Stimulated activated CD8-positive, alpha-beta memory T cell treated with anti-CD3 and anti-CD28 coated beads, Interleukin-12 subunit alpha, Interleukin-12 subunit beta, amount 100 ng/mL, for 4 hours (primary cell): ENCODE data around the gene SF3A2.

Experiments
- DNase-seq: peaks from one replicate; pipeline ENCODE4 v3.0.0-alpha.2; 2020; ENCODE audit warnings: low read depth

Gene SF3A2

GRCh38 chr19:2253106-2254063, 16.8 kb downstream of the SF3A2 start:
- no peak for DNase-seq

GRCh38 chr19:2254064-2254872, 17.6 kb downstream of the SF3A2 start:
- no peak for DNase-seq

DNA sequence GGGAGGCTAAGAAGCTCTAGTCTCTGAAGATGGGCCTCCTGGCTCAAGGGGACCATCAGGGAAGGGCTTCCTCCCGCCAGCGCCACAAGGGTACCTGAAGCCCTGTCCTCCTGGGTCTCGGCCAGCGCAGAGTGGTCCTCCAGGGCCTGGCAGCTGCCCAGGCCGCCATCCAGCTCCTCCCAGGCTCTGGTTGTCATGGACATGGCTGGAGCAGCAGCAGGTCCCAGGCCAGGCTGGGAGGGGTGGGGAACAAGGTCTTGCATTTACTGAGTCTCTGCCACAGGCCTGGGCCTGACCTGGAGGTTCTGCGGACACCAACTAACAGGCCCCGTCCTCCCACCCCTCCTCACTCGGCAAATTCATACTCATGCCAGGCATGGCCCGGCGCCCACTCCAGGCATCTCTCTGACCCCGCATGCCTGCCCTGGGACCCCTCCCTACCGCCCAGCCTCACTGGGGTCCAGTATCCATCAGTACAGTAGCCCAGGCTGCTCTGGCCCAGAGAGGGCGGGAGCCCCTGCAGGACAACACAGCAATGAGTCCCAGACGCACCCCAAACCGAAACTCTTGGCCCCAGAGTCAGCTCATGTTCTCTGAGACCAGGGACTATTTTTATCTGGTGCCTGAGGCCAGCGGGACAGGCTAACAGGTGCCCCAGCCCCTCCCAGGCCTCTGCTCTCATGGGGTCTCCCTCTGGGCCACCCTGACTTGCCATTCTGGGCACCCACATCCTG, 18.7 kb downstream of the SF3A2 start:
- DNase-seq: no peak

GRCh38 chr19:2255982-2256685, 19.5 kb downstream of the SF3A2 start, which contains the start of gene JSRP1:
Gene JSRP1 (minus strand): TSS chr19:2256417. CDS start chr19:2255314, 1,103 bp downstream.
- no peak for DNase-seq

DNA sequence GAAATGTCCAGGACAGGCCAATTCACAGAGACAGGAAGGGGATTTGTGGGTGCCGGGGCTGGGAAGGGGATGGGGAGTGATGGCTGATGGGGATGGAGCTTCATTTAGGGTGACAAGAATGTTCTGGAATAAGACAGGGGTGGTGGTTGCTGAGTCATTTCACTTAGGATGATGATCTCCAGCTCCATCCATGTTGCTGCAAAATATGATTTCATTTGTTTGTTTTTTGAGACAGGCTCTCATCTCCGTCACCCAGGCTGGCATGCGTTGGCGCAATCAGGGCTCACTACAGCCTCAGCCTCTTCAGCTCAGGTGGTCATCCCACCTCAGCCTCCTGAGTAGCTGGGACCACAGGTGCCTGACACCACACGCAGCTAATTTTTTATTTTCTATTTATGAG, 22.7 kb downstream of the SF3A2 start:
- no peak for DNase-seq

- DNase-seq: no peak
Observed at GRCh38 chr19:2260341-2260805, 23.7 kb downstream of the SF3A2 start.

- DNase-seq: no peak
Observed at GRCh38 chr19:2261438-2262172, 25.0 kb downstream of the SF3A2 start.

DNA sequence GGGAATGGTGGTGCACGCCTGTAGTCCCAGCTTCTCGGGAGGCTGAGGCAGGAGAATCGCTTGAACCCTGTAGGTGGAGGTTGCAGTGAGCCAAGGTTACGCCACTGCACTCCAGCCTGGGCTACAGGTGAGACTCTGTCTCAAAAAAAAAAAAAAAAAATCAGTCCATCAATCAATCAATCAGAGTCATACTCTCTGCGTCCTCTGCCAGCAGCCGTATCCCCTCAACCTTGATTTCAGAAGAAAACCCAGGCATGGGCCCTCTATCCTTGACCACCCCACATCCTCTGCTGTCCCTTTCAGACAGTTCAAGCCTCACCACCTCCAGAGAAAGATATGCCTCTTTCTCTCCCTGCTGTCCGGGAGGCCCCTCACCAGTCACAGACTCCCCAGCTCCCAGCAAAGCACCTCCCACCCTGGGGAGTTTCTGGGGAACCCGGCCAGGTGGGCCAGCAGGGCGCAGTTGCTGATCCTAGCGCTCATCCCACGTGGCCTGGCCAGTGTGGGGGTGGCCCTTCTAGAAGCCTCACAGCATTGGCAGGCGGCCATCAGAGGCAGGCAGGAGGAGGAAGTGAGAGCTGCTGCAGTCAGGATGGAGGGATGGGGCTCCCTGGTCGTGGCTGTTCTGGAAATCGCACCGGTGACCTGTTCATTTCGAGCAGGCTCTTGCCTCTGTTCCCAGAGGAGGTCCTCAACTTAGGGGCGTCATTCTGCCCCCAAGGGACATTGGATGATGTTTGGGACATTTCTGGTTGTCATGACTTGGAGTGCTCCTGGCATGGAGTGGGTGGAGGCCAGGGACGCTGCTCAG, 29.8 kb downstream of the SF3A2 start:
- DNase-seq: no peak

- DNase-seq: no peak
Observed at GRCh38 chr19:2268480-2268830, 31.8 kb downstream of the SF3A2 start.

- DNase-seq: no peak
Observed at GRCh38 chr19:2268861-2269243, 32.2 kb downstream of the SF3A2 start.

DNA sequence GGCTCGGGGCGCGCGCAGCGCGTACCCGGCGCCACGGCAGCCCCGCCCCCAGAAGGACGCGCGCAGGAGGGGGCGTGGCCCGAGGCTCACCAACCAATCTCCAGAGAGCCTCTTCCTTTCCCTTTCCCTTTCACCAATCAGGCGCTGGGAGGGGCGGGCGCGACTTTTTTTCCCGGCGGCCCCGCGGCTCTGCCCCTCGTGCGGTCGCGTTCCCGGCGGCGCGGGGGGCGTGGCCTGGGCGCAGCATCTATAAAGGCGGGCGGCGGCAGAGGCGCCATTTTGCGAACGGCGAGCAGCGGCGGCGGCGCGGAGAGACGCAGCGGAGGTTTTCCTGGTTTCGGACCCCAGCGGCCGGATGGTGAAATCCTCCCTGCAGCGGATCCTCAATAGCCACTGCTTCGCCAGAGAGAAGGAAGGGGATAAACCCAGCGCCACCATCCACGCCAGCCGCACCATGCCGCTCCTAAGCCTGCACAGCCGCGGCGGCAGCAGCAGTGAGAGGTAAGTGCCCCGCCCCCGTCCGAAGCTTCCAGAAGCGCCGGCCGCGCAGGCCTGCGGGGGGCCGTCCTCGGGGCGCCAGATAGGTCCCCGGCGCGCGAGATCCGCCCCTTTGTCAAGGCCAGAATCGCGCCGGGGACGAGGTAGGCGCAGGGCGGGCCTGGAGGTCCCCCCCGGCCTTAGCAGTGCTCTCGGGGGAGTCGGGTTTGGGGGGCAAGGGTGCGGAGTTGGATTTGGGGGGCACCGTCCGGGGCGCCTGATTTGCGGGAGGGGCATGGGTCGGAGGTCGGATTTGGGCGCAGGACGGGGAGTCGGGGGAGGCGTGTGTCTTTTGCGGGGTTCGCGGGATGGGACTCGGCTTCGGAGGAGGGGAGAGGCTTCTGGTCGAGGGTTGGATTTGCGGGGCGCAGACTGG, 32.9 kb downstream of the SF3A2 start:
- peak; percentile 99 for DNase-seq

DNA sequence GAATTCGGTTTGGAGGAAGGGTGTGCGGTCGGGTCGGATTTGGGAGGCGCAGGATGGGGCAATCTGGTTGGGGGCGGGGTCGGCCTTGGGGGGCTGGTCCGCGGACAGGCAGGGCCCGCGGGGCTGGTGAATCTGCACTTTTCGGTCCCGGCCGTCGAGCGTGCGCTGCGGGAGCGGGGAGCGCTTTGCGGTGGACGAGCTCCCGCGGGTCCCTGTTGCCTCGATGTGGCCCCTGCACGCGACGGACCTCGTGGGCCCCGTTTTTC, 33.5 kb downstream of the SF3A2 start:
- DNase-seq: no peak

GRCh38 chr19:2270423-2271233, 34.0 kb downstream of the SF3A2 start:
- peak; percentile 65 for DNase-seq

DNA sequence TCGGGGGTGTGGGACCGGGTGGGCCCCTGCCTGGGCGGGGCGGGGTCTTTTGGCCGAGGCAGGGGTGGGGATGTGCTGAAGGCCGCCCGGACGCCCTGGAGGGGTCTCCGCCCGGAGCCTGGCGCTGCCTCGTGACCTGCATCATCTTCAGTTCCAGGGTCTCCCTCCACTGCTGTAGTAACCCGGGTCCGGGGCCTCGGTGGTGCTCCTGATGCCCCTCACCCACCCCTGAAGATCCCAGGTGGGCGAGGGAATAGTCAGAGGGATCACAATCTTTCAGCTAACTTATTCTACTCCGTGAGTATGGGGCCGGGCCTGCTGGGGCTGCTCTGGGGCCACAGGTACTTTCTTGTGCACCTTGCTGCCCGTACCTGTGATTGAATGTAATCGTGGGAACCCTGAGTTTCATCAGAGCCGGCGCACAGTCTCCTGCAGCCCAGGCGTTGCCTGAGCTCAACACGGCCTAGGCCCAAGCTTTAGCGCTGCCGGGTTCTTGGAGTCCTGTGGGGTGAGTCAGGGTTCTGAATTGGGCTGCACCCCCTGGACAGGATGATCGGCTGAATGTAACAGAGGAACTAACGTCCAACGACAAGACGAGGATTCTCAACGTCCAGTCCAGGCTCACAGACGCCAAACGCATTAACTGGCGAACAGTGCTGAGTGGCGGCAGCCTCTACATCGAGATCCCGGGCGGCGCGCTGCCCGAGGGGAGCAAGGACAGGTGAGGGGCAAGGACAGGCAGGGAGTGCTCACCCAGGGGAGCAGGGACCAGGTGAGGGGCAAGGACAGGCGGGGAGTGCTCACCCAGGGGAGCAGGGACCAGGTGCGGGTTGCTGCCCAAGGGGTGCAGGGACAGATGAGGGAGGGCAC, 34.8 kb downstream of the SF3A2 start:
- no peak for DNase-seq

DNA sequence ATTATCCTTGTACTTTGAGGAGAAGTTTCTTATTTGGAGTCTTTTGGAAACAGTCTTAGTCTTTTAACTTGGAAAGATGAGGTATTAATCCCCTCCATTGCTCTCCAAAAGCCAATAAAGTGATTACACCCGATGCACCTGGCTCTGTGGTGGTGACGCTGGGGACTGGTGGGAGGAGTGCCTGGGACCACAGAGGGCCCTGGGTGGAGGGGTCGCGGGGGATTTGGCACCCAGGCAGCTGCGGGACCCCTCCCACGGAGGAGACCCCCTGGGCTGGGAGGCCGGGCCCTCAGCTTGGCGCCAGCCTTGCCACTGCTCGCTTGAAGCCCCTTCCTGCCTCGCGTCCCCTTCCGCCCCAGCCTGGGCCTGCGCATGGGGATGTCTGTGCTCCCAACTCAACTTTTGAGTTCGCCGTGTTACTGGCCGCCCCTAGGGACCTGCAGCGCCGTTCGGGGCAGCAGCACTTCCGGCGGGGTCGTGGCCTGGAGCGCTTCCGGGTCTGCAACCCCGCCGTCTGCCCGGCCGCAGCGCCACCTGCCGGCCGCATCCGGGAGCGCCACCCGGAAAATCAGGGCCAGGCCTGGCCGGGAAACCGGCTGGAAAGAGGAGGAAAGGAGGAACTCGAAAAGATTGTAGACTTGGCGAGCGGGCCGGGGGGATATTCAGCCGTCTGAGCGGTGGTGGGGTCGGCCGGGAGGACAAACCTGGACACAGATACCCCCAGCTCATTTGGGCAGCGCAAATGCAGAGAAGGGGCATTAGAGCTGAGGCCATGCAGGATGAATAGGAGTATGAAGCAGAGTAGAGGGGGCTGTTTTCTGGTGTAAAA, 36.9 kb downstream of the SF3A2 start:
- DNase-seq: peak; percentile 57

DNA sequence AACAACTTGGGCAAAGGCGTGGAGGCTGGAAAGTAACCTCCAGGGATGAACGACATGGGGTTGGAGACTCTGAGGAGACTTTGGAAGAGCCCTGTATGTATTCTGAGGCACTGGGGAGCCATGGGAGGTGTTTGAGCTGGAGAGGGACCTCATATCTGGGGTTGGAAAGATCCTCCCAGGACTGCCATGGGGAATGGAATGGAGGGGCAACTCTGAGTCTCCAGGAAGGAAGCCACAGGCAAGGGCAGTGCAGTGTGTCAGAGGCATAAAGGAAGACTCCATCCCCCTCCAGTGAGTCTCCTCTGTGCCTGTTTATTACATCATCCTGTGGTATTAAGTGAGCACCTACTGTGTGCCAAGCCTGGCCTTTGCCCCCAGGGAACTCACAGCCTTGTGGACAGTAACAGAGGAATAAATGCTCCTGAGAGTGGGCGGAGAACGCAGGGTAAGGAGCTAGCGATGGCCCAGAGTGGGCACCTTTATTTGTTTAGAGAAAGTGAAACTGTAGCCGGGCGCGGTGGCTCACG, 37.6 kb downstream of the SF3A2 start:
- no peak for DNase-seq
